ENCODE data around the gene GAA. TPM values are rescaled to one million over a fixed set of nuclear protein-coding genes. Genes with fewer than 3 reads are reported as not detected.

Gene GAA
- total and polyA plus RNA-seq, 10 donors, result 22.7 to 166 (median 95.9) TPM

DNA sequence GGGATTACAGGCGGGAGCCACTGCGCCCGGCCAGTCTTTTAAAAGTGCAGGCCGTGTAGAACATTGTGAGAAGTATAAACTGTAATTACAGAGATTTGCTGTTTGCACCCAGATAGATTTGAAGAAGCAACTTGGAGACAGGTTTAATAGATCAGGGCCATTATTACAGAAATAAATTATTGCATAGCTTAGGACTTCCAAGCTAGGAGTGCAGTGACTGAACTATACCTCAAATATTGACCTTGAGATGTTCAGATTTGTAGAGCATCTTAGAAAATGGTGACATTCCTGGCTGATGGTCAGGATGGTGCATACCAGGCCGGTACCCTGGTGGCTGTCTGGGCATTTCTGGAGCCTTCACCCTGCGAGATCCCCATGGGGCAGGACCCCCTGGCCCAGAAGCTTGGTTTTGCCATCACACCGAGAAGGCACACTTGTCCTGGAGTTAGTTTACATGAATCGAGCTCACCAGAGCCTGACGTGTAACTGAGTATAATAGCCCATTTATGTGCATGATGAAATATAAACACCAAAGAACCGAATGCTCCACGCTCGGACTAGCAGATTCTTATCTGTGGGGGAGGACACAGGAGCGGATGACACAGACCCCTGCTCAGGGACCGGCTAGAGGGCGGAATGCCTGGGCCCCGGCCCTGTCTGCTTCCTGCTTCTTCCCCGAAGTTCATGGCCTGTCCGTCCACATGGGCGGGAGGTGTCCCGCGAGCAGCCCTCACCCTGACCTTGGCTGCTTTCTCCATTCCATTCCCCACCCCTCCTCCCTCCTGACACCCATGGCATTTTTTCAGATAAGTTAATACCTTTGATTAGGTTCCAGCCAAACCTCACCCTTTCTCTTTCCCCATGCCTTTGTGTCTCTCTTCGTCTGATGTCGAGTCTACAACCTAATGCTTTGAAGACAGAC is 32.8 kb upstream of the GAA start:
- intact Hi-C loops (cut with DNase I; ENCODE audit: low total_unique reads), result no loop called here
- H3K27ac ChIP-seq, result peak overlapping the region; percentile 35 to 94 (median 87)
- no peak for DNase-seq
- 62 to 77% (median 73%) methylated on average over 21 to 23 of the region's 23 CpGs for WGBS, 5 donors
- no peaks in the 10 kb centered on the region for H3K36me3 ChIP-seq
- peaks cover 4 to 72% (median 32%) of the 10 kb centered on the region in 6 donors for H3K4me1 ChIP-seq
- H3K27me3 ChIP-seq (replicated peaks in 1 of 7), result peaks cover 0 to 4% (median 0%) of the 10 kb centered on the region in 7 donors
- no peaks in the 10 kb centered on the region for H3K9me3 ChIP-seq
- H3K4me3 ChIP-seq, result peak overlapping the region in 1 of 8 donors; percentile 2
- TF ChIP-seq, protein P1, sequence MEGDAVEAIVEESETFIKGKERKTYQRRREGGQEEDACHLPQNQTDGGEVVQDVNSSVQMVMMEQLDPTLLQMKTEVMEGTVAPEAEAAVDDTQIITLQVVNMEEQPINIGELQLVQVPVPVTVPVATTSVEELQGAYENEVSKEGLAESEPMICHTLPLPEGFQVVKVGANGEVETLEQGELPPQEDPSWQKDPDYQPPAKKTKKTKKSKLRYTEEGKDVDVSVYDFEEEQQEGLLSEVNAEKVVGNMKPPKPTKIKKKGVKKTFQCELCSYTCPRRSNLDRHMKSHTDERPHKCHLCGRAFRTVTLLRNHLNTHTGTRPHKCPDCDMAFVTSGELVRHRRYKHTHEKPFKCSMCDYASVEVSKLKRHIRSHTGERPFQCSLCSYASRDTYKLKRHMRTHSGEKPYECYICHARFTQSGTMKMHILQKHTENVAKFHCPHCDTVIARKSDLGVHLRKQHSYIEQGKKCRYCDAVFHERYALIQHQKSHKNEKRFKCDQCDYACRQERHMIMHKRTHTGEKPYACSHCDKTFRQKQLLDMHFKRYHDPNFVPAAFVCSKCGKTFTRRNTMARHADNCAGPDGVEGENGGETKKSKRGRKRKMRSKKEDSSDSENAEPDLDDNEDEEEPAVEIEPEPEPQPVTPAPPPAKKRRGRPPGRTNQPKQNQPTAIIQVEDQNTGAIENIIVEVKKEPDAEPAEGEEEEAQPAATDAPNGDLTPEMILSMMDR (IDR thresholded peaks at IDR 0.05 in 8 of 11, conservative IDR thresholded peaks at IDR 0.05 in 3 of 11), result no peak
- TF ChIP-seq POLR2AphosphoS5 (IDR thresholded peaks at IDR 0.05), result peak; percentile 41 to 70 (median 68)

DNA sequence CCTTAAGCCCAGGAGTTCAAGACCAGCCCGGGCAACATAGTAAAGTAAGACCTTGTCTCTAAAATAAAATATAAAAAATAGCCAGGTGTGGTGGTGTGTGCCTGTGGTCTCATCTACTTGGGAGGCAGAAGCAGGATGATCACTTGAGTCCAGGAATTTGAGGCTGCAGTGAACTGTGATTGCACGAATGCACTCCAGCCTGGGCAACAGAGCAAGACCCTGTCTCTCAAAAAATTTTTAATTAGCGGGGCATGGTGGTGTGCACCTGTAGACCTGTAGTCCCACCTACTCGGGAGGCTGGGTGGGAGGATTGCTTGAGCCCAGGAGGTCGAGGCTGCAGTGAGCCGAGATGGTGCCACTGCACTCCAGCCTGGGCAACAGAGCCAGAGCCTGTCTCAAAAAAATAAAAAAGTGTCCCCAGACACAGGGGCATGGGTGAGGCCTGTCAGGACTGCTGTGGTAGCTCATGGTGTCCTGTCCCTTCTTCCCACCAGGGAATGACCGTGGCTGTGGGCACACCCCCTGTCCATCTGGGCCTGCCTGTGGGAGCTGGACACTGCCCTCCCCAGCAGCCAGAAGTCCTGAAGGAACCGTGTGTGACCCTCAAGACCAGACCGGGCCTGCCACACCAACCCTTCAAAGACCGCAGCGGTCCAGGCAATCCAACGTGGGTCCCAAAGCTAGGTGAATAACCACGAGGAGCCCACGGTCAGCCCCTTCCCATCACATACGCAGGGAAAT is 30.8 kb upstream of the GAA start:
- intact Hi-C loops (cut with DNase I; ENCODE audit: low total_unique reads), result no loop called here
- no peaks in the 10 kb centered on the region for H3K36me3 ChIP-seq
- peaks cover 4 to 57% (median 27%) of the 10 kb centered on the region in 6 donors for H3K4me1 ChIP-seq
- H3K27me3 ChIP-seq (replicated peaks in 1 of 7), result peaks cover 0 to 4% (median 0%) of the 10 kb centered on the region in 7 donors
- H3K4me3 ChIP-seq, result peak overlapping the region in 6 of 8 donors; percentile 5 to 58 (median 28)
- TF ChIP-seq, protein P1 (IDR thresholded peaks at IDR 0.05 in 8 of 11, conservative IDR thresholded peaks at IDR 0.05 in 3 of 11), result no peak
- TF ChIP-seq POLR2A (IDR thresholded peaks at IDR 0.05) (no peak), POLR2AphosphoS5 (IDR thresholded peaks at IDR 0.05) (no peak)
- peak overlapping the region; percentile 32 to 94 (median 87) for H3K27ac ChIP-seq
- no peak for DNase-seq
- 72 to 78% (median 74%) methylated on average over 14 to 15 of the region's 15 CpGs for WGBS, 5 donors
- H3K9me3 ChIP-seq, result no peaks in the 10 kb centered on the region

DNA sequence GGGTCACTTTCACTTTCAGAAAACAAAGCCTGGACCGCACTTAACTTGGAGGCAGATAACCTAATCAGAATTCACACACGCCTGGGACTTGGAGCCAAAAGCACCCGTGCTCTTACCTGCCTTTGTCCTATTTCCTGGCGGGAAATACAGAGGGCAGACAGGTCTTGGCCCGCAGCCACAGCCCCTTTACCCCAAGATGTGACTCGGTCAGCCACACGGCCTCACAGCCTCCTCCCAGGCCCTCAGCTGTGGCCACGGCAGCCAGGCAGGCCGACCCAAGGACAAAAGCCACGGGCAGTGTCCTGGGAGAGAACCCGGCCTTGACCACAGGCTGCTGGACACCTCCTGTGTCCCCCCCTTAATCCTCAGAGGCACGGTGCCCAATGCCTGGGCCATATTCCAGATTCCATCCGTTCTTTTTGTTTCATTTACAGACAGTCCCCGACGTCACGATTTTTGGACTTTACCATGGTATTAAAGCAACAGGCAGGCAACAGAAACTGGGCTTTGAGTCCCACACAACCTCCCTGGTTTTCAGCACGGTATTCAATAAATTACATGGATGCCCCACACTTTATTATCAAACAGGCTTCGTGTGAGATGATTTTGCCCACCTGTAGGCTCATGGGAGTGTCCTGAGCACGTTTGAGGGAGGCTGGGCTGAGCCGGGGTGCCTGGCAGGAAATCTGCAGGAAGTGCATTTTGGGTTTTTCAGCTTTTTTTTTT is 30.1 kb upstream of the GAA start:
- TF ChIP-seq, protein P1 (IDR thresholded peaks at IDR 0.05 in 8 of 11, conservative IDR thresholded peaks at IDR 0.05 in 3 of 11), result no peak
- TF ChIP-seq POLR2A (IDR thresholded peaks at IDR 0.05), result no peak
- peak; percentile 64 to 83 (median 81) for TF ChIP-seq POLR2AphosphoS5 (IDR thresholded peaks at IDR 0.05)
- H3K27ac ChIP-seq, result peak overlapping the region; percentile 32 to 94 (median 87)
- H3K9me3 ChIP-seq, result no peaks in the 10 kb centered on the region
- no peak for DNase-seq
- peaks cover 0 to 4% (median 0%) of the 10 kb centered on the region in 7 donors for H3K27me3 ChIP-seq (replicated peaks in 1 of 7)
- intact Hi-C loops (cut with DNase I; ENCODE audit: low total_unique reads), result no loop called here
- WGBS, 5 donors, result 34 to 54% (median 44%) methylated on average over 18 to 20 of the region's 20 CpGs
- H3K4me3 ChIP-seq, result peak overlapping the region in 6 of 8 donors; percentile 5 to 58 (median 28)
- H3K4me1 ChIP-seq, result peaks cover 4 to 50% (median 27%) of the 10 kb centered on the region in 6 donors
- no peaks in the 10 kb centered on the region for H3K36me3 ChIP-seq

All from spleen (tissue), 11 donors.